H4 (cell line): ENCODE results near the gene NRXN3. TPM values are rescaled to one million over a fixed set of nuclear protein-coding genes. Genes with fewer than 3 reads are reported as not detected.

Source experiments
- DNase-seq: peaks from one replicate; pipeline ENCODE4 v3.0.0-alpha.2; 2015; ENCODE audit warnings: low spot score
- total RNA-seq: library from RNA; depleted of rRNA; stranded (reverse); fragments of >200 nt; shearing (Covaris generic); gene quantifications from 2 replicates; pipeline ENCODE4 v1.2.3, GENCODE V29; 2014

NRXN3 gene
- total RNA-seq, 1 experiment from 2014 or later: 0.37 TPM

- DNase-seq: no peak
These were observed 1237.4 kb downstream of the NRXN3 start for GRCh38 chr14:79407572-79407971.

- DNase-seq: no peak
These were observed 1238.5 kb downstream of the NRXN3 start for GRCh38 chr14:79408696-79409095.

GRCh38 chr14:79411403-79412174, 1241.4 kb downstream of the NRXN3 start:
- no peak for DNase-seq

GRCh38 chr14:79412822-79413221, 1242.6 kb downstream of the NRXN3 start:
- DNase-seq: no peak

- DNase-seq: no peak
These were observed 1243.7 kb downstream of the NRXN3 start for GRCh38 chr14:79413734-79414428.

- no peak for DNase-seq
These were observed 1245.6 kb downstream of the NRXN3 start for GRCh38 chr14:79415726-79416125.

GRCh38 chr14:79417961-79418360, 1247.8 kb downstream of the NRXN3 start:
- DNase-seq: no peak

- DNase-seq: no peak
These were observed 1248.7 kb downstream of the NRXN3 start for GRCh38 chr14:79418649-79419415.

GRCh38 chr14:79419571-79420327, 1249.6 kb downstream of the NRXN3 start:
- DNase-seq: no peak

- no peak for DNase-seq
These were observed 1250.6 kb downstream of the NRXN3 start for GRCh38 chr14:79420725-79421124.

GRCh38 chr14:79421811-79422210, 1251.6 kb downstream of the NRXN3 start:
- DNase-seq: no peak

- DNase-seq: no peak
These were observed 1254.3 kb downstream of the NRXN3 start for GRCh38 chr14:79424462-79424861.

- DNase-seq: no peak
These were observed 1256.1 kb downstream of the NRXN3 start for GRCh38 chr14:79426103-79426755.

- DNase-seq: no peak
These were observed 1262.5 kb downstream of the NRXN3 start for GRCh38 chr14:79432640-79433039.

GRCh38 chr14:79436335-79436734, 1266.2 kb downstream of the NRXN3 start:
- no peak for DNase-seq

- DNase-seq: no peak
These were observed 1267.8 kb downstream of the NRXN3 start for GRCh38 chr14:79437951-79438350.

GRCh38 chr14:79438696-79439342, 1268.6 kb downstream of the NRXN3 start:
- no peak for DNase-seq

- no peak for DNase-seq
These were observed 1272.6 kb downstream of the NRXN3 start for GRCh38 chr14:79442786-79443185.

- no peak for DNase-seq
These were observed 1273.4 kb downstream of the NRXN3 start for GRCh38 chr14:79443602-79444001.

GRCh38 chr14:79448960-79449359, 1278.8 kb downstream of the NRXN3 start:
- DNase-seq: no peak

GRCh38 chr14:79451601-79452000, 1281.4 kb downstream of the NRXN3 start:
- DNase-seq: no peak
